Activated CD4-positive, CD25-positive, alpha-beta regulatory T cell treated with anti-CD3 and anti-CD28 coated beads, Interleukin-2, amount 50 U/mL, for 24 hours (primary cell): ENCODE results near the gene ZNF230.

ENCODE experiments used
- ATAC-seq, 2 donors: fragments of 150-1000 bp; cut with Tn5 transposase; one replicate each; pipeline ENCODE4 v1.10.0; 2021; ENCODE audit warnings: mild to moderate bottlenecking in 1 of 2, moderate library complexity in 1 of 2

The ZNF230 gene

DNA sequence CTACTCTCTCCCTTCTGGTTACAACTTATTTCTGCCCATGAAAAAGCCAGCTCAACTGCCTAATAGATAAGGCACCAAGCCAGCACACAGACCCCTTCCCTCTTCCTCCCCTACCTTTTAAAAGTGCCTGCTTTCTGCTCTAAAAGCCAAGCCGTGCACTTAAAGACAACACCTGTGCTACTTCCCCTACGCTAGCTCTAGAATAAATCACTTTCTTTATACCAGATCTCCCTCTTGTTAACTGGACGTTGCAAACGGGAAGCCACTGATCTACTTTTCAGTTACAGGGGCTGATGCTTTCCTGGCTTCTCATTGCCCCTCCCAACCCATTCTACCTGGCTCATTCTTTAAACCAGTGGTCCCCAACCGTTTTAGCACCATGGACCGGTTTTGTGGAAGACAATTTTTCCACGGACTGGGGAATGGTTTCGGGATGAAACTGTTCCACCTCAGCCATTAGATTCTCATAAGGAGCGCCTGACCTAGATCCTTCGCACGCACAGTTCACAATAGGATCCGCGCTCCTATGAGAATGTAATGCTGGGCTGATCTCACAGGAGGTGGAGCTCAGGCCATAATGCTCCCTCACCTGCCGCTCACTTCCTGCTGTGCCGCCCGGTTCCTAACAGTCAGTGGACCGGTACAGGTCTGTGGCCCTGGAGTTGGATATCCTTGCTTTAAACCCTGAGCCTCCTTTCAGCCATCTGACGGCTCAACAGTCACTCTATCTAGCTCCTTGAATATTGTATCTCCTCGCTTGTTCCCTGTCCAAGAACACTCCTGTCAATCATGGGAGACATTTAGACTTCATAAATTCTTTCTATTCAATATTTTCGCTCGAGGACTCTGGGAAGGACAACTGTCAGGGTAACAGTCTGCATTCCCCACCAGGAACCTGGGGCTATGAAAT, 48.2 kb downstream of the ZNF230 start:
- ATAC-seq = peak; percentile 54 to 60

DNA sequence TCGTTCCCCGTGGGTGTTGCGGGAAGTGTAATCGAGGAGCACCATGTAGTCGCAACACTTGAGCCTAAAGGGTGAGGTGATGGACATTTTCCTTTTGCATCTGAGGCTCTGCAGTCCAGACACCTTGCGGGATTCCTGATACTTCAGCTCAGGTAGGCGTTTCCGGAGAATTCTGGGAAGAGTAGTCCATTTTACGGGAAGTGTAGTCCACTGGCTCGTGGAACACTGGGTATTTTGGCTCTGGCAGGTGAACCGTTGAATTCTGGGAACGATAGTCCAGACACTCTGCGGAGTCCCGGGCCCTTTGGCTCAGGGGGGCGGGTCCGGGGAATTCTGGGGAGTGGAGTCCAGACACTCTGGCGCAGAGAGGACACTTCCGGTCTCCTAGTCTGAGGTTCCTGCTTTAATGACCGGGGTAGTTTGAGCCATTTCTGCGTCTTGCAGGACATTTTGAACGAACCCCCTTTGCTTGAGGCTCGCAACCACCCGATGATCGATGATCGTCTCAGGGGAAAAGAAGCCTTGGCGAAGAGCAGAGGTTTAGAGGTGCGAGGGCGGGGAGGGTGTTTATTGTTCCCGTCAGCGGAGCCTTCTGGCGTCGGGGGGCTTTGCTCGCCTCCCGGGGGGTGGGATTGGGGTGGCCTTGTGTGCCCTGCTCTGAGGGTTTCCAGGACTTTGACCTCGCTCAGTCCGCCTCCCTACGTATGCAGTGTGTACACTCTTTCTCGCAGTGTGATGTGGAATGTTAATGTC, 49.1 kb downstream of the ZNF230 start, which contains the start of gene ZNF223:
Gene ZNF223, plus strand, starts transcription at position 387 of the 753 bp plus-strand sequence. CDS start 3,141 bp downstream, outside the sequence.
- peak; percentile 91 to 93 for ATAC-seq

DNA sequence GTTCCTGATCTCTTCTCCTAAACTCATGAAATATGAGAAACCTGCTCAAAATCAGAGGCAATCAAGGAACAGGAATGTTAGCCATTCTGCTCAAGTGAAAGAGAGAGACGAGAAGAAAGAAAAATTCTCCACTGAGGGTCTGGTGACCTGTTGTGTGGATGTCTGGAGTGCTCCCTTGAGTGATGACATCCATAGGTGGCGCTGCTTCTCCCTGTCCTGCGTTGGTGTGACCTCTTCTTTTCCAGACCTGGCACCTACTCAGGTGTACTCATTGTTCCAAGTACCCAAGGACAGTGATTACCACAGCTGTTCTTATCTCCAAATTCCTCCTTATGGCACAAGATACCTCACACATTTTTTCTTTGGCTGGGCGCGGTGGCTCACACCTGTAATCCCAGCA, 53.1 kb downstream of the ZNF230 start:
- ATAC-seq = no peak

DNA sequence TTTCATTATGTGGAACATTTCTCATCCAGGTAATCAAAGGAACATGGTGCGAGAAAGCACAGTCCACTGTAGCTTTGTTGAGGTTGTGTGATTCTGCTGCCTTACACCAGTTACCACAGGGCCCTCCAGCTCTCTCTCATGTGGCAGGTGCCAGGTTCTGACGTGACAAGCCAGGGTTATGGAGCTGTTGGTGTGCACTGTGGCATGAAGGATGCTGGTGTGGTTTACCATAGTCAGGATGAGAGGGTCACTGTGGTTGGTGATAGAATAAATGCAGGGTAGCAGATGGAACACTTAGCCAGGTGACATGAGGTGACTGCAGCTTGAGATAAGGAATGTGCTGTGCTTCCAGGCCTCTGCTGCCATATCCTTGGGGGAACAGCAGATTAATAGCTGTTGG, 56.5 kb downstream of the ZNF230 start:
- no peak for ATAC-seq

DNA sequence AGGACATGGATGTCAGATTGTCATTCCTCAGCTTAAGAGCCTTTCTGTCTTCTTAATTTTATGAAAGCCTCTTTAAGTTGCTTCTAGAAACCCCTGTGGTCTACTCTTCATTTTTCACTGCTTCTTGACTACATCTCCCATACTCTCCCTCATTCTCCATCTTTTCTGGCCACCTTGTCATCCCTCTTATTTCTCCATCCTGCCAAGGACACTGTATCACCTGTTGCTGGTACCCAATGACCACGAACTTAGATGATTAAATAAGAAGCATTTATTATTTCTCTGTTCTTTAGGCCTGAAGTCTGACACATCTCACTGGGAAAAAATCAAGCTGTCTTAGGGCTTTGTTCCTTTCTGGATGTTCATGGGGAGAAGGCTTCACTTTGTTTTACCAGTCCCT, 58.3 kb downstream of the ZNF230 start:
- no peak for ATAC-seq
